Measurements from ENCODE around the gene GALNT17.
"Not testable (repeated sequence)": the region's sequence is repeated elsewhere in the genome, so short reads cannot be mapped to it uniquely, and the experiment has no call there.

Gene GALNT17

GRCh38 chr7:71584256-71584655 is 452.3 kb downstream of the GALNT17 start:
- no peak for DNase-seq

GRCh38 chr7:71591876-71592275 is 459.9 kb downstream of the GALNT17 start:
- no peak for DNase-seq

GRCh38 chr7:71592388-71592787 is 460.4 kb downstream of the GALNT17 start:
- DNase-seq, result not testable (repeated sequence)

GRCh38 chr7:71594736-71595135 is 462.8 kb downstream of the GALNT17 start:
- no peak for DNase-seq

DNA sequence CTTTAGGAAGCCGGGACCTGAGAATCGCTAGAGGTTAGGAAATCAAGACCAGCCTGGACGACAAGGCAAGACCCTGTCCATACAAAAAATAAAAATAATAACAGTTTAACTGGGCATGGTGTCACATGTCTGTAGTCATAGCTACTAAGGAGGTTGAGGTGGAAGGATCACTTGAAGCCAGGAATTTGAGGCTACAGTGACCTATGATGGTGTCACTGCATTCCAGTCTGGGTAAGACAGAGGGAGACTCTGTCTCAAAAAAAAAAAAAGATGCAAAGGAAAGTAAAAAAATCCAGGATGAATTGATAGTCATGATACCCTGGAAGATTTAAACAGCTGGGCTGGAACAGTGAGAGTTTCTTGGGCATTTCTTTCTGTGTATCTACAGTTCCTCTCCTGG is 463.2 kb downstream of the GALNT17 start:
- DNase-seq, result no peak

- no peak for DNase-seq
These were observed 466.6 kb downstream of the GALNT17 start for GRCh38 chr7:71598553-71598952.

GRCh38 chr7:71601851-71602250 is 469.9 kb downstream of the GALNT17 start:
- no peak for DNase-seq

DNA sequence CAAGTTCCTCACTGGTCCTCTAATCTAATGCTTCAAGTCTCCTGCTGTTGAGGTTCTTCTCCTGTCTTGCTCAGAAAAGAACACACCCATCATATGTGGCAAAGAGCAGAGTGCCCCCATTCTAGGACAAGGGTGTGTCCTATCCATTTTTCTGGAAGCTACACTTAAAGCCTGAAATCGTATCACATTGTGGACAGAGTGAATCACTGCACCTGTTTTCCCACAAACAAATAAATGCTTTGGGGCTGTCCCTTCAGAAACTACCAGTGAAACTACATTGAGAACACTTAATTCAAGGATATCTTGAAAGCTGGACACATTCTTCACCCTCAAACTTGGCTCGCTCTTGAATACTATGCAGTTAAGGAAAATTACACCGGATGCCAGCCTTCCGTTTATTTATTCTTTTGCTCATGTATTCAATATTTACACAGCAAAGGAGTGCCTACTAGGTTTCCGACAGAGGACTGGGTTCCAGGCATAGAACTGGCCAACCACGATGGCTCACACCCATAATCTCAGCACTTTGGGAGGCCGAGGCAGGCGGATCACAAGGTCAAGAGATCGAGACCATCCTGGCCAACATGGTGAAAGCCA is 473.0 kb downstream of the GALNT17 start:
- DNase-seq, result no peak

DNA sequence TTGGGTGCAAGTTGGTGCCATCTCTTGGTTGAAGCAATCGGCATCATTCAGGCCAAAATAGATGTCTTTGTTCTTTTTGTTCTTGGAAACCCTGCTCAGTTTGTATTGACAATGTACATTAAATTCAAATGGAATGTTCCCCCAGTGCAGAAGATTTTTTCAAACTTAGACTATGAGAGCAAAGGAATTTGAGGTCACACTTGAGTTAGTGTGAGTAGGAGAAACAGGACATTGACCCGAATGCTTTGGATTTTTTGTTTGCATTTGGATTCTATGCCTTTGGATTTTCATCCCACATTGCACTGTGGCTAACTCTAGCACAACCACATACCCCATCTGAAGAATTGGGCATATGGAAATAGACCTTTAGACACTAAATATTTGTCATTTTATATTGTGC is 480.0 kb downstream of the GALNT17 start:
- no peak for DNase-seq

DNA sequence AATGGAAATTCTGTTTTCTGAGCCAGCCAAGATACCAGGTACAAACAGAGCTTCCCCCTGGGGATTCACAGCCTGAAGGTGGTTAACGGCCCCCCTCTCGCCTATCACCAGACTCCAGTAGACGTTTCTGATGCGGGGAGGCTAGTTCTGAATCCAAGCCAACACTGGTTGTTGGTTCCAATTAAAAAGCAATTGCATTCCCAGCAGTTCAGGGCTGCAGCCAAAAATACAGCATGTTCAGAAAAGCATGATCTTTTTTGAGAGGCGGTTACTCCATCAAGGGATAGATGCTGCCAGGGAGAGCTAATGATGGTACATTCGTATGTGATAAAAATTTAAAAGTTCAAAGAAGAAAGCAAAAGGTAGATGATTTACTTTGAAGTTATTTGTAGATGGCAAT is 481.0 kb downstream of the GALNT17 start:
- DNase-seq, result no peak

DNA sequence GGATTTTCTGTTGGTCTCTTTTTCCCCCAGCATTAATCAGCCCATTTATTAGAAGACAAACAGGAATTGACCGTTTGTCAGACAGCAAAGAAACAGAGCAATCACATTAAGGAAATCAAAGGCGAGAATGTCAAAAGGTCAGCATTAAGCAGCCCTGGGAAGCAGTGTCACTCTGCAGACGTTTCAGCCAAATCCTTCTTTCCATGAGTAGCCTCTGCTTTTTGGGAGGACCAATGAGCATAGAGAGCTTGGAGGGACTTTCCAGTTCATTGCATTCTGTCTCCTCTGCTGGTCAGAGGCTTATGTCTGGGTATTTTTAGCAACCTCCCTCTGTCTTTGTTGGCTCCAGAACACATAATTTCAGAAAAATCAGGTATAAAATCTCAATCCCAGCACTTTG is 481.4 kb downstream of the GALNT17 start:
- DNase-seq, result no peak

GRCh38 chr7:71615017-71615416 is 483.1 kb downstream of the GALNT17 start:
- no peak for DNase-seq

GRCh38 chr7:71616217-71616616 is 484.3 kb downstream of the GALNT17 start:
- no peak for DNase-seq

DNA sequence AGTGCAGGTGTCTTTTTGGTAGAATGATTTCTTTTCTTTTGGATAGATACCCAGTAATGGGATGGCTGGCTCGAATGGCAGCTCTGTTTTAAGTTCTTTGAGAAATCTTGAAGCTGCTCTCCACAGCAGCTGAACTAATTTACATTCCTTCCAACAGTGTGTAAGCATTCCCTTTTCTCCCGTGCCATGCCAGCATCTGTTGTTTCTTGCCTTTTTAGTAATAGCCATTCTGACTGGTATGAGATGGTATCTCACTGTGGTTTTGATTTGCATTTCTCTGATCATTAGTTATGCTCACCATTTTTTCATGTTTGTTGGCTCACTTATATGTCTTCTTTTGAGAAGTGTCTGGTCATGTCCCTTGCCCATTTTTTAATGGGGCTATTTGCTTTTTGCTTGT is 486.3 kb downstream of the GALNT17 start:
- DNase-seq, result no peak

DNA sequence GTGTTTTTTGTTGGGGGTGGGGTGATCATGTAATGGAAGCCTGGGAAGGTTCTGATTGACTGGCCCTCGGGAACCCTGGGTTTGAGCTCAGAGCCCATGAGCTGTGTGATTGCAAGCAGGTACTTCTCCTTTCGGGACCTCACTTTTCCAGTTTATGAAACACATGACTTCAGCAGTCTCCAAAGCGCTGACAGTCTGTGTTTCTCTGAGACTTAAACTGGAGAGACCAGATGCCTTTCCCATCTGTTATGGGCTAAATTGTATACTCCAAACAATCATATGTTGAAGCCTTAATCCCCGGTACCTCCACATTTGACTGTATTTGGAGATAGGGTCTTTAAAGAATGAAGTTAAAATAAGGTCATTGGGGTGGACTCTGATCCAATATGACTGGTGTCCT is 493.6 kb downstream of the GALNT17 start:
- no peak for DNase-seq

GRCh38 chr7:71626206-71626605 is 494.3 kb downstream of the GALNT17 start:
- no peak for DNase-seq

DNA sequence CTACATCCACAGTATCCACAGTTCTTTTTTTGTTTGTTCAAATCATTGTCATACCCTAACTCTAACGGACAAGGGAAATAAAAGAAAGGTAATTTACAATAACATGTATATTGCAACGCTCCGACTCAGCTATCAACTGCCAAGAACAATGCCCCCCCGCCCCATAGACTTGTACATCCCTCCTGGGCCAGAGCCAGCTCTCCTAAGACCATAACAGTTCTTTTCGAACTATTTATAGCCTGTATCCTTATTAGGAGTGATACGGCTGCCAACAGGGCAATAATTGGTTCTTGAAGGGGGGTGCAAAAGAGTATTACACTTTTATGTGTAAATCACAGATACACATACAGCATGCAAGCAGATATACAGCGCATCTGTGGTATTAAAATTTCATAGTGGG is 495.7 kb downstream of the GALNT17 start:
- no peak for DNase-seq

DNA sequence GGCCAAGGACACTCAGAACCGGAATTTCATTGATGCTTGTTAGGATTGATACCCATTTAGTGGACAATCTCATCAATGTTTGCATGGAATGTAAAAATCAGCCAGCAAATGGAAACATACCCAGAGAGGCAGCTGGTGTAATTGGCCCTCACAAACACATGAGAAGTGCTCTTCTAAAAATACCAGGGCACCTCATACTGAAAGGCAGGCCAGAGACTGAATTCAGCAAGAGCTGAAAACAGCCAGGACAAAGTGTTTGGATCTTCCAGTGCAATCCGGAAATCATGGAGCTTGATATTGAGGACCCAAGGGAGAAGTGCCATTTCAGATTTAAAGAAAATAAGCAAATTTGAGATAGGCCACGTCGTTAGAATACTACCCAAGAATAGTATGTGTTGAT is 498.6 kb downstream of the GALNT17 start:
- no peak for DNase-seq

DNA sequence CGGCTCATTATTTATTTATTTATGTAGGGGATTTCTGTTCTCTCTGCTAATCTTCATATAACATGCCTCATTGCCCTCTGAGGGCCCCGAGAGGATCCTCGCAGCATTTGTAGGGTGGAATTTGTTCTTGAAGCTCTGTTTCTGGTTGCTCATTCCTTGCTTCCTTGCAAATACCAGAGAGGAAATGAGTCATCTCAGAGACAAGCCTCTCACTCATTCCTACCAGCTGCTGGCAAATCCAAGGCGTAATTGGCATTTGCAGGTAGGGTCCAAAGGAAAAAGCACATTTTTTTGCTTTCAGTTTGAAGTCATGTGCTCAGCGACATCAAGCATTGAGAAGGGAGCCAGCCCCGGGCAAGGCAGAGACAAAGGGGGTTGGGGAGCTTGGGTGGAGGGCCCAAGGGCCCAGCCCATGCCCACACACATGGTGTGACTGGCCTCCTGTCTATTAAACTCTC is 501.6 kb downstream of the GALNT17 start:
- no peak for DNase-seq

- DNase-seq, result not testable (repeated sequence)
These were observed 503.9 kb downstream of the GALNT17 start for GRCh38 chr7:71635849-71636248.

GRCh38 chr7:71636329-71636728 is 504.4 kb downstream of the GALNT17 start:
- no peak for DNase-seq

- DNase-seq, result no peak
These were observed 505.6 kb downstream of the GALNT17 start for GRCh38 chr7:71637578-71637977.

DNA sequence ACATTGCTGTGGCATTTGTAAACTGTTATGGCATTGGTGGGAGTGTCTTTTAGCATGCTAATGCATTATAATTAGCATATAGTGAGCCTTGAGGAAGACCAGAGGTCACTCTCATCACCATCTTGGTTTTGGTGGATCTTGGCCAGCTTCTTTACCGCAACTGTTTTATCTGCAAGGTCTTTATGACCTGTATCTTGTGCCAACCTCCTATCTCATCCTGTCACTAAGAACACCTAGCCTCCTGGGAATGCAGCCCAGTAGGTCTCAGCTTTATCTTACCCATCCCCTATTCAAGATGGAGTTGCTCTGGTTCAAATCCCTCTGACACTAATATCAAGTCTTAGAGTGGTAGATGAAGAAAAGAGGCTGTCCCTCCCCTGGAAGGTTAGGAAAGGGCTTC is 506.2 kb downstream of the GALNT17 start:
- DNase-seq, result no peak

GRCh38 chr7:71639382-71640085 is 507.6 kb downstream of the GALNT17 start:
- DNase-seq, result no peak

GRCh38 chr7:71643031-71643430 is 511.1 kb downstream of the GALNT17 start:
- not testable (repeated sequence) for DNase-seq
